ENCODE measurements around the gene GSTM1. TPM values are rescaled to one million over a fixed set of nuclear protein-coding genes. Genes with fewer than 3 reads are reported as not detected.

Gene GSTM1
- total and polyA plus RNA-seq, 2 donors (not counting 1 experiment from before 2014, with no cell fraction given), result 38.0 TPM; not detected in 1

- H3K4me3 ChIP-seq (replicated peaks in 1 of 4; ENCODE audit: control extremely low read depth in 1 of 4, insufficient read depth in 1 of 4, low read depth in 3 of 4, low read length in 4 of 4), result no peak overlapping the region
- no peak for TF ChIP-seq EZH2 (IDR thresholded peaks at IDR 0.05; ENCODE audit: low read length, missing control alignments)
- TF ChIP-seq, protein P1, sequence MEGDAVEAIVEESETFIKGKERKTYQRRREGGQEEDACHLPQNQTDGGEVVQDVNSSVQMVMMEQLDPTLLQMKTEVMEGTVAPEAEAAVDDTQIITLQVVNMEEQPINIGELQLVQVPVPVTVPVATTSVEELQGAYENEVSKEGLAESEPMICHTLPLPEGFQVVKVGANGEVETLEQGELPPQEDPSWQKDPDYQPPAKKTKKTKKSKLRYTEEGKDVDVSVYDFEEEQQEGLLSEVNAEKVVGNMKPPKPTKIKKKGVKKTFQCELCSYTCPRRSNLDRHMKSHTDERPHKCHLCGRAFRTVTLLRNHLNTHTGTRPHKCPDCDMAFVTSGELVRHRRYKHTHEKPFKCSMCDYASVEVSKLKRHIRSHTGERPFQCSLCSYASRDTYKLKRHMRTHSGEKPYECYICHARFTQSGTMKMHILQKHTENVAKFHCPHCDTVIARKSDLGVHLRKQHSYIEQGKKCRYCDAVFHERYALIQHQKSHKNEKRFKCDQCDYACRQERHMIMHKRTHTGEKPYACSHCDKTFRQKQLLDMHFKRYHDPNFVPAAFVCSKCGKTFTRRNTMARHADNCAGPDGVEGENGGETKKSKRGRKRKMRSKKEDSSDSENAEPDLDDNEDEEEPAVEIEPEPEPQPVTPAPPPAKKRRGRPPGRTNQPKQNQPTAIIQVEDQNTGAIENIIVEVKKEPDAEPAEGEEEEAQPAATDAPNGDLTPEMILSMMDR (conservative IDR thresholded peaks at IDR 0.05 in 1 of 2, IDR thresholded peaks at IDR 0.05 in 1 of 2; ENCODE audit: low read depth in 1 of 2, low read length in 2 of 2), result no peak
- no peak overlapping the region for H3K4me2 ChIP-seq (ENCODE audit: extremely low read depth, insufficient read depth, low read length)
- H3K79me2 ChIP-seq (ENCODE audit: control insufficient read depth, insufficient read depth, low read length), result no peaks in the 10 kb centered on the region
- H3K36me3 ChIP-seq (ENCODE audit: control insufficient read depth, insufficient read depth, low read length), result no peaks in the 10 kb centered on the region
- no peaks in the 10 kb centered on the region for H3K9me3 ChIP-seq (ENCODE audit: control insufficient read depth, insufficient read depth, low read depth, low read length)
- no peak overlapping the region for H2AFZ ChIP-seq (ENCODE audit: low read length)
- no peak overlapping the region for H3K27ac ChIP-seq (ENCODE audit: insufficient read depth, low read length)
- H4K20me1 ChIP-seq (ENCODE audit: control insufficient read depth, extremely low read depth, insufficient read depth, low read length), result no peaks in the 10 kb centered on the region
- H3K4me1 ChIP-seq (ENCODE audit: control insufficient read depth, extremely low read depth, insufficient read depth, low read length), result no peaks in the 10 kb centered on the region
- DNase-seq (ENCODE audit: low read depth in 2 of 2), result no peak
- no peak overlapping the region for H3K9ac ChIP-seq (ENCODE audit: insufficient read depth, low read length)
- no peaks in the 10 kb centered on the region for H3K27me3 ChIP-seq (ENCODE audit: control insufficient read depth, insufficient read depth, low read length)
Measured at GRCh38 chr1:109716121-109716520, 28.5 kb downstream of the GSTM1 start.

GRCh38 chr1:109716570-109717090 lies 29.0 kb downstream of the GSTM1 start:
- Histone ChIP-seq H3K9ac (ENCODE audit: insufficient read depth, low read length) (no peak overlapping the region), H3K36me3 (ENCODE audit: control insufficient read depth, insufficient read depth, low read length) (no peaks in the 10 kb centered on the region), H3K4me3 (replicated peaks in 1 of 4; ENCODE audit: control extremely low read depth in 1 of 4, insufficient read depth in 1 of 4, low read depth in 3 of 4, low read length in 4 of 4) (no peak overlapping the region), H3K9me3 (ENCODE audit: control insufficient read depth, insufficient read depth, low read depth, low read length) (no peaks in the 10 kb centered on the region), H3K79me2 (ENCODE audit: control insufficient read depth, insufficient read depth, low read length) (no peaks in the 10 kb centered on the region), H3K27ac (ENCODE audit: insufficient read depth, low read length) (no peak overlapping the region), H4K20me1 (ENCODE audit: control insufficient read depth, extremely low read depth, insufficient read depth, low read length) (no peaks in the 10 kb centered on the region), H3K4me1 (ENCODE audit: control insufficient read depth, extremely low read depth, insufficient read depth, low read length) (no peaks in the 10 kb centered on the region), H3K4me2 (ENCODE audit: extremely low read depth, insufficient read depth, low read length) (no peak overlapping the region), H3K27me3 (ENCODE audit: control insufficient read depth, insufficient read depth, low read length) (no peaks in the 10 kb centered on the region), H2AFZ (ENCODE audit: low read length) (no peak overlapping the region)
- DNase-seq (ENCODE audit: low read depth in 2 of 2), result no peak
- no peak for TF ChIP-seq EZH2 (IDR thresholded peaks at IDR 0.05; ENCODE audit: low read length, missing control alignments)
- TF ChIP-seq, protein P1 (conservative IDR thresholded peaks at IDR 0.05 in 1 of 2, IDR thresholded peaks at IDR 0.05 in 1 of 2; ENCODE audit: low read depth in 1 of 2, low read length in 2 of 2), result no peak

DNA sequence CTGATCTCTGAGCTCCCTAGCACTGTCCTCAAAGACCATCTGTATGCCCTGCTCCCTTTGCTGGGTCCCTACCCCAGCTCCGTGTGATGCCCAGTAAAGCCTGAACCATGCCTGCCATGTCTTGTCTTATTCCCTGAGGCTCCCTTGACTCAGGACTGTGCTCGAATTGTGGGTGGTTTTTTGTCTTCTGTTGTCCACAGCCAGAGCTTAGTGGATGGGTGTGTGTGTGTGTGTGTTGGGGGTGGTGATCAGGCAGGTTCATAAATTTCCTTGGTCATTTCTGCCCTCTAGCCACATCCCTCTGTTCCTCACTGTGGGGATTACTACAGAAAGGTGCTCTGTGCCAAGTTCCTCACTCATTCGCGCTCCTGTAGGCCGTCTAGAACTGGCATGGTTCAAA lies 30.1 kb downstream of the GSTM1 start:
- no peak overlapping the region for H3K4me2 ChIP-seq (ENCODE audit: extremely low read depth, insufficient read depth, low read length)
- H4K20me1 ChIP-seq (ENCODE audit: control insufficient read depth, extremely low read depth, insufficient read depth, low read length), result no peaks in the 10 kb centered on the region
- H2AFZ ChIP-seq (ENCODE audit: low read length), result no peak overlapping the region
- H3K79me2 ChIP-seq (ENCODE audit: control insufficient read depth, insufficient read depth, low read length), result no peaks in the 10 kb centered on the region
- no peaks in the 10 kb centered on the region for H3K36me3 ChIP-seq (ENCODE audit: control insufficient read depth, insufficient read depth, low read length)
- H3K9ac ChIP-seq (ENCODE audit: insufficient read depth, low read length), result no peak overlapping the region
- no peak overlapping the region for H3K4me3 ChIP-seq (replicated peaks in 1 of 4; ENCODE audit: control extremely low read depth in 1 of 4, insufficient read depth in 1 of 4, low read depth in 3 of 4, low read length in 4 of 4)
- H3K9me3 ChIP-seq (ENCODE audit: control insufficient read depth, insufficient read depth, low read depth, low read length), result no peaks in the 10 kb centered on the region
- H3K27ac ChIP-seq (ENCODE audit: insufficient read depth, low read length), result no peak overlapping the region
- TF ChIP-seq EZH2 (IDR thresholded peaks at IDR 0.05; ENCODE audit: low read length, missing control alignments), result no peak
- no peaks in the 10 kb centered on the region for H3K27me3 ChIP-seq (ENCODE audit: control insufficient read depth, insufficient read depth, low read length)
- no peak for DNase-seq (ENCODE audit: low read depth in 2 of 2)
- H3K4me1 ChIP-seq (ENCODE audit: control insufficient read depth, extremely low read depth, insufficient read depth, low read length), result no peaks in the 10 kb centered on the region

All from fibroblast of lung (primary cell).